CD4-positive, alpha-beta T cell treated with Interleukin-6 for 4 hours (primary cell): ENCODE data around the gene TCAF1.

ENCODE experiments used
- DNase-seq: peaks from one replicate; pipeline ENCODE4 v3.0.0-alpha.2; 2020; ENCODE audit warnings: mixed read lengths

The TCAF1 gene, protein sequence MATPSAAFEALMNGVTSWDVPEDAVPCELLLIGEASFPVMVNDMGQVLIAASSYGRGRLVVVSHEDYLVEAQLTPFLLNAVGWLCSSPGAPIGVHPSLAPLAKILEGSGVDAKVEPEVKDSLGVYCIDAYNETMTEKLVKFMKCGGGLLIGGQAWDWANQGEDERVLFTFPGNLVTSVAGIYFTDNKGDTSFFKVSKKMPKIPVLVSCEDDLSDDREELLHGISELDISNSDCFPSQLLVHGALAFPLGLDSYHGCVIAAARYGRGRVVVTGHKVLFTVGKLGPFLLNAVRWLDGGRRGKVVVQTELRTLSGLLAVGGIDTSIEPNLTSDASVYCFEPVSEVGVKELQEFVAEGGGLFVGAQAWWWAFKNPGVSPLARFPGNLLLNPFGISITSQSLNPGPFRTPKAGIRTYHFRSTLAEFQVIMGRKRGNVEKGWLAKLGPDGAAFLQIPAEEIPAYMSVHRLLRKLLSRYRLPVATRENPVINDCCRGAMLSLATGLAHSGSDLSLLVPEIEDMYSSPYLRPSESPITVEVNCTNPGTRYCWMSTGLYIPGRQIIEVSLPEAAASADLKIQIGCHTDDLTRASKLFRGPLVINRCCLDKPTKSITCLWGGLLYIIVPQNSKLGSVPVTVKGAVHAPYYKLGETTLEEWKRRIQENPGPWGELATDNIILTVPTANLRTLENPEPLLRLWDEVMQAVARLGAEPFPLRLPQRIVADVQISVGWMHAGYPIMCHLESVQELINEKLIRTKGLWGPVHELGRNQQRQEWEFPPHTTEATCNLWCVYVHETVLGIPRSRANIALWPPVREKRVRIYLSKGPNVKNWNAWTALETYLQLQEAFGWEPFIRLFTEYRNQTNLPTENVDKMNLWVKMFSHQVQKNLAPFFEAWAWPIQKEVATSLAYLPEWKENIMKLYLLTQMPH

GRCh38 chr7:143901668-143902331 lies at the start of gene TCAF1:
TSS of gene TCAF1 (minus strand) at chr7:143902176. CDS start at chr7:143876608, 25,568 bp downstream.
- peak; percentile 95 for DNase-seq

- no peak for DNase-seq
Observed at GRCh38 chr7:143948733-143949132, 46.8 kb upstream of the TCAF1 start.

DNA sequence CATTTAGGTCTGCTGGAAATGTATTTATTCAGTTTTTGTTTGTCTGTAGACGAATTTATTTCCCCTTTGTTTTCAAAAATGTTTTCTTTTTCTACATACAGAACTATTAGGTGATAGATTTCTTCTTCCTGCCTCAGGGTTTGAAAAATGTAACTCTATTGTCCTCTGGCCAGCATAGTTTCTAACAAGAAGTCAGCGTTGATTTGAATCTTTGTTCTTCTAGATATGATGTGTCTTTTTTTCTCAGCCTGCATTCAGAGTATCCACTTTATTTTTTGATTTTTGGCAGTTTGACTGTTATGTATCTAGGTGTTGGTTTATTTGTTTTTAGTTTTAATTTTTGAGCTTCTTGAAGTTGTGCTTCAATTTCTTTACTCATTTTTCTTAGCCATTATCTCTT lies 45.1 kb upstream of the TCAF1 start:
- no peak for DNase-seq

GRCh38 chr7:143945423-143945822 lies 43.4 kb upstream of the TCAF1 start:
- no peak for DNase-seq

- DNase-seq: no peak
Observed at GRCh38 chr7:143938379-143939243, 36.6 kb upstream of the TCAF1 start.

DNA sequence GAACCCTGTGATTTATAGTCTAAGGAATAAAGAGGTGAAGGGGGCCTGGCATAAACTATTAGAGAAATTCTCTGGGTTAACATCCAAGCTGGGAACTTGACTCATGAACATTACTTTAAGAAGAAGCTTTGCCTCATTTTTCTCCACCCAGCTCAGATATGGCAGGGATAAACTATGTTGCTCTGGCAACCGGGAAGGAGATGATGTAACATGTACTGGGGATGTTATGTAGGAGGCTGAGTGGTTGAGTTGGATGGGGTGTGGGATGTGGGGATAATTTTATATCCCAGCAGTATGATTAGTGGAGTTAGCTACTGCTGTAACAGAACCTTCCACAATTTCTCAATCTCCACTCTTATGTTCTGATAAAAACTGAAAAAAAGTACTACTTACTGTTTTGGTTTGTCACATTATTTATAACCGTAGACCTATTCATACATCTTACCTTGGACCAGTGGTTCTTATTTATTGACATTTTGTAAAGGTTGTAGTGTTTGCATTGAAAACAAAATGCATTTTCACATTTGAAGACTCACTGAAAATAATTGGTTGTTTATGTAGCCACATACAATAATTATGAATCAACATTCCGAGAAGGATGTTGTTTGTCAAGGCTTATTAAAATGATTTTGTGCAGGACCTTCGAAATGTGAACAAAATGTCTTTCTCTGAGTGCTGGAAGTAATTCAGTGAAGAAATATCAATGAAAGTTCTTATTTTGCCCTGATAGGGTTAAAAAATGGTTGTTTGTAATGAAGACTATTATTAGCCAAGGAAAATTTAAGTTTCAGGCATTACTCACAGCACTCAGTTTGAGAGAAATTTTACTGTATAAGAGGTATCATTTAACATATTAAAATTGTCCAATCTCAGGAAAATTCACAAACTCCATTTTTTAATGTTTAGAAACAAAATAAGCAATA lies 34.4 kb upstream of the TCAF1 start:
- DNase-seq: no peak

DNA sequence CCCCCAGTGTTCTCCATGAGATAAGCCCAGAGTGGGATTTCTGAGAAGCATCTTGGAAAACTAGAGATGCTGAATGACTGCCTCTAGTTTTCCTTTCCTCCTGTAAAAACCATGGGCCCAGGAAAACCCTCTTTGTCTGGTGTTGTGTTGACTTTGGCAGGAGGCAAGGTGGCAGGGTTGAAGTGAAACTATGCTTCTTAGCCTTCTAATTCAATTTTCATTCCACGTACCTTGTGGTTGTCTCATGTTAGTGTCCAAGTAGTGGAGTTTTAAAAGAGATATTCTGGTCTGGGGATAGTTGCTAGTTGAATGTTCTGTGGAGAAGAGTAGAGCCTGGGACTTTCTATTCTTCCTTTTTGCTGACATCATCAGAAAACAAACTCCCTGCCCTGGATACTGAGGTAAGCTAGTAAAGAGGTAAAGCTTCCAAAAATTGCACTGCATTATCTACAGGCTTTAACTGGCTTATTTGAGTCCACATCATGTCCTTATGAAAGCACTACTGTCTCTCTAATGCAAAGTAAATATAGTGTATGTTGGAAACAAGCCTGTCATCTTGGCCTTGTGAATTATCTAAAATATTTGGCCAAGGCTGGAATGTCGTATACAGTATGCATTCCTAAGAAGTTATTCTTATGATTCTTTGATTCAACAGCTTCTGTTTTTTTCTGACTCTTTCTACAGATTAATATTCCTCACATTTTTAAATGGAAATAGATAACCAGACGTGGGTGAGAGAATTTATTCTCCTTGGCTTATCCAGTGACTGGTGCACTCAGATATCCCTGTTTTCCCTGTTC lies 32.8 kb upstream of the TCAF1 start, which contains the start of gene OR2F2:
Gene OR2F2 (plus strand): TSS at position 708 of the 800 bp plus-strand sequence. CDS start 0 bp downstream, at position 708.
- no peak for DNase-seq

- DNase-seq: no peak
Observed at GRCh38 chr7:143931739-143932138, 29.8 kb upstream of the TCAF1 start.

DNA sequence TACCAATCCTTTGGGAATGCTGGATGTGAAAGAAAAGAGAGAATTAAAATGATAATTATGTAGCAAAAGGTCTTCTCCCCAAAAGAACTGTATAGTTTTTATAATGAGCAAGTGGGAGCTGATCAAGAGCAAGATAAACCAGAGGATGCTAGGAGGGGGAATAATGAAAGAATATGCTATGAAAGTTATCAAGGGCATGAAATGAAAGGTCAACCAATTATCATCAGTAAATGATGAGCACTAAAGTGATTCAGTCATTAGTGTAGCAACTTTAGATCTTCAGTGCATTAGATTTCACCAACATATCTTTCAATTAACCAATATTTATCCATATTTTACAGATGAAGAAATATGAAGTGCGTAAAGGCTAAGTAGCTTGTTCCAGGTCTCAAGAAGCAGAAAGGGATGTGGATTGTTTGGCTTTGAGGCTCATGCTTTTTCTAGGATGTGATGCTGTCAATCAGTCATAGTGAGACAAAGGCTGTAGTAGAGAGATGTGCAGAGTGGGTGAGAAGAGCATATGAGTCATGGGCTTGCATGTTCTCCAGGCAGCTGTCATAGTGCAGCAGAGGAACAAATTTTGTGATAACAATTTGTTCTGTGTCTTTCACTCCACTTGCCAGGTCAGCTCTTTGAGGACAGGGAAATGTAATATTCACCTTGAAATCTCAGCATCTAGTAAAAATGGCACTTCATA lies 27.4 kb upstream of the TCAF1 start:
- DNase-seq: no peak

DNA sequence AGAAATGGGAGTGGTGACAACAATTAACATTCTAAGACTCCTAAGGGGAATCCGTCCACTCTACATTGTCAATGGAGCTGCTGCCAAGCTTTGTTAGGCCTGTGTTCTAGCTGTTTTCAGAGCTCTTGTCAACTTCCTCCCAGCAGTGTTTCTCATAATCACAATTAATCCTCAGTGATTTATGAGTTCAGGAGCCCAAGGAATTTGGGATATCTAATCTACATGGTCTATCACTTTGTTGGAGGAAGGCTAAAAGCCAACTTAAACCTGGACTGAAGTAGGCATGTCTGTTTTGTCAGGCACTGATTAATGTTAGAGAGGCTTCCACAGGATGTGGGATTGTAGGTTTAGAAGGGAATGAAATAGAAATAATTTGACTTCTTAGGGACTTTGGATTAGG lies 22.9 kb upstream of the TCAF1 start:
- no peak for DNase-seq

DNA sequence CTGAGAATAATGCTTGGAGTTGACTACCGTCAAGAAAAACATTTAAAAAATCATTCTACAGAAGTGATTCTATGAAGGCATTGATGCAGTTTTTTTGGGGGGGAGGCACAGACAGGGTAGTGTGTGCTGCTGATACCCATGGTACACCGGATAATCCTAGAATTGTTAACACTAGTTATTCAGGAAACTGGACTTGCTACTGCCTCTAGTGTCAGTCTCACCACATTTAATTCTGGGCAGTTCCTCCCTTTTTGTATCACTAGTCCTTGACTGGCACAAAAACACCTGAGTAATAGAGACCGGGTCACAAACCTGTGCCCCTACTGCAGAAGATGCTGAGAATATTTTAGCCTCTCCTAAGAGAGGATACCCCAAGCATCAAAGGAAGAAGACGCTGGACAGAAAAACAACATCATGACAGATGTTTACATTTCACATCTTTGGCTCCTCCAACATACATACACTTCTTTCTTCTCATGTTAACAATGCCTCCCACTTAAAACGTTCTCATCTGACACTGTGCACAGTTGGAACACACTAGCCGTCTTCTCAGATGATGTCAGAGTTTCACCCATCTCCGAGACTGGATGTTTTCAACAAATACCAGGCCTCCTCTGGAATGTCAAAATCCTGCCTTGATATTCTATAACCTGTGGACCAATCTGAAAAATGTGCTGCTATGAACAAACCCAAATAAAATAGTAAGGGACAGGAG lies 13.1 kb upstream of the TCAF1 start:
- no peak for DNase-seq

DNA sequence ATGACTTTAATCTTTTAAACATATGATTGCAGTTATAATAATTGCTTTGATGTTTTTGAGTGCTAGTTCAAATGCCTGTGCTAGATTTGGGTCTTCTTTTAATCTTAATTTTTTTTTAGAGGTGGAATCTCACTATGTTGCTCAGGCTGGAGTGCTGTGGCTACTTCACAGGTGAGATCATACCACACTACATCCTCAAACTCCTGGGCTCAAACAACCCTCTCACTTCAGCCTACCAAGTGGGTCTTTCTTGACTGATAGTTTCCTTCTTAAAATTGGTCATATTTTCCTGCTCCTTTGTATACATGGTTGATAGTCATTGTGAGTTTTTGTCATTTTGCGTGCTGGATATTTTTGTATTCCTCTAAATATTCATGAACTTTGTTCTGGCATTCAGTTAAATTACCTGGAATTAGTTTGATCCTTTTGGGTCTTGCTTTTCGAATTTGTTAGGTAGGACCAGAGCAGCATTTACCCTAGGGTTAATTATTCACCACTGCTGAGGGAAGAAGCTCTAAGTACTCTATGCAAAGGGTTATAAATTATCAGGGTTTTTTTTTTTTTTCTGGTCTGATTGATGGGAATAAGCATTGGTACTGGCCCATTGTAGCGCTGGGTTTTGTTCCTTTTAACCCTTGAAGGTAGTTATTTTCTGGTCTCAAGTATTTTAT lies 12.1 kb upstream of the TCAF1 start:
- no peak for DNase-seq

- no peak for DNase-seq
Observed at GRCh38 chr7:143910473-143911248, 8.7 kb upstream of the TCAF1 start.

GRCh38 chr7:143909863-143910262 lies 7.9 kb upstream of the TCAF1 start:
- DNase-seq: no peak

DNA sequence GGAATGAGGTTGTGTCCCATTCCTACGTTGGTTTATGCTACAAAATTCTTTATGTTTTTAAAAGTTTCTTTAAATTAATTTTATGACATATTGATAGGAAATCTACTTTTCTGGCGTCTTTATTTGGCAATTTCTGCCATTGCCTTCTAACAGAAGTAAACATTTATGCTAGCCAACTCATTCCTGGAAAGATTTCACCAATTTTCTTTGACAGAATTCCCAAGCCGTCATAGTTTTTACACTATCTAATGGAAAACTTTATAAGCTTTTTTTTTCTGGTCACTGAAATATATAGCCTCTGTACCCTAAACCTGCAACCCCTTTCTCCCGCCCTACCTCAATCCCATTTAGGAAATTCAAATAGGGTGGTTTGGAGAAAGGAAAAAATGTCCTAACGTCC lies 6.1 kb upstream of the TCAF1 start:
- DNase-seq: no peak

DNA sequence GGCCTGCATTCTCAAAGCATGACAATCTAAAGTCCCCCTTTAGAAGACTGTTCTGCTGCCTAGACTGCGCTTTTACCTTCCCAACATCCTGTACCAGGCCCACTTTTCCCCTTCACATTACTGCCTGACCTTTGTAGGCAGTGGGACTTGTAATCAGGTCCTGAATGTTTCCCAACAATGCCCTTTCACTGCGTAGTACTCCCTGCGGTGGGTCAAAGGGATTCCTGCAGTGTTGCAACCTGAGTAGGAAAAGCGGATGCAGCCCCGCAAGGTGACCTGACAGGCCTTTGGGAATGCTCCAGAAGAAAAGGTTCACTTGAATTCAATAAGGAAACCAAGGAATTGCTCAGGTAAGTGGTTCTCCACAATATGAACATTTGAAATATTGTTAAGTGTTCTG lies 4.9 kb upstream of the TCAF1 start:
- no peak for DNase-seq

DNA sequence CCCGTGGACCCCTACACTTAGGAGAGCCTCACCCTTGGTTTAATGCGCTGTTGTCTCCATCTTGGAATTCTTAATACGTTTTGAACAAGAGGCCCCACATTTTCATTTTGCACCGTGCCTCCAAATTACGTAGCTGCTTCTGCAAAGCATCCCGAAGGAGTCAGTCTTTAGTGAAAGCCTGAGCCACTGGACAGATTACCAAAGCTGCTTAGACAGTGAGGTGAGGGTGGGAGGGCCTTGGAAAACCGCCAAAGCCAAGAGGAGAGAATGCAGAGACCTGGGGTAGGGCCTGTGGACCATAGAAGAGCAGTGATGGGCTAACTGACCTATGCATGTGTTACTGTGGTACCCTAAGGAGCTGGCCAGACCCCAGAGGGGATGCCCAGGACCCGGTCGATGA lies 4.2 kb upstream of the TCAF1 start:
- no peak for DNase-seq
